Measurements from ENCODE around the gene SYNGR3.

Gene SYNGR3

GRCh38 chr16:2042171-2042985, 52.6 kb downstream of the SYNGR3 start:
- H3K9me3 ChIP-seq (replicated peaks; ENCODE audit: insufficient read depth, low read length): no peaks in the 10 kb centered on the region
- H2AFZ ChIP-seq (ENCODE audit: low read length): no peak overlapping the region
- no peaks in the 10 kb centered on the region for H3F3A ChIP-seq (ENCODE audit: insufficient read depth, low read length)
- H3K27me3 ChIP-seq (replicated peaks; ENCODE audit: insufficient read depth, low read length): no peaks in the 10 kb centered on the region
- no peaks in the 10 kb centered on the region for H3K36me3 ChIP-seq (replicated peaks; ENCODE audit: insufficient read depth, low read length)
- no peaks in the 10 kb centered on the region for H3K9me2 ChIP-seq (replicated peaks; ENCODE audit: insufficient read depth, low read length)
- 0 out of 2 replicates have a peak, but pooled peaks cover 5% of the 10 kb centered on the region for H3K79me2 ChIP-seq (ENCODE audit: low read length)
- no peaks in the 10 kb centered on the region for H4K20me1 ChIP-seq (ENCODE audit: insufficient read depth, low read length)
- H3K4me3 ChIP-seq (ENCODE audit: low read length): no peak overlapping the region
- DNase-seq: no peak
- no peak for TF ChIP-seq CTCF (IDR thresholded peaks at IDR 0.05; ENCODE audit: low read length)
- TF ChIP-seq EZH2phosphoT487 (IDR thresholded peaks at IDR 0.05; ENCODE audit: low read length): no peak
- TF ChIP-seq EZH2 (optimal IDR thresholded peaks at IDR 0.05; ENCODE audit: low read depth, low read length): no peak
- no peak overlapping the region for H3K4me2 ChIP-seq (ENCODE audit: low read depth, low read length)
- no peak overlapping the region for H3K9ac ChIP-seq (ENCODE audit: low read length)
- H3K4me1 ChIP-seq (ENCODE audit: low read length): no peaks in the 10 kb centered on the region
- no peak overlapping the region for H3K27ac ChIP-seq (ENCODE audit: low read length)

GRCh38 chr16:2042986-2043666, 53.4 kb downstream of the SYNGR3 start:
- no peak overlapping the region for H3K9ac ChIP-seq (ENCODE audit: low read length)
- H3F3A ChIP-seq (ENCODE audit: insufficient read depth, low read length): no peaks in the 10 kb centered on the region
- H3K9me3 ChIP-seq (replicated peaks; ENCODE audit: insufficient read depth, low read length): no peaks in the 10 kb centered on the region
- no peak overlapping the region for H3K4me2 ChIP-seq (ENCODE audit: low read depth, low read length)
- TF ChIP-seq CTCF (IDR thresholded peaks at IDR 0.05; ENCODE audit: low read length) (no peak), EZH2phosphoT487 (IDR thresholded peaks at IDR 0.05; ENCODE audit: low read length) (no peak), EZH2 (optimal IDR thresholded peaks at IDR 0.05; ENCODE audit: low read depth, low read length) (no peak)
- H3K4me3 ChIP-seq (ENCODE audit: low read length): no peak overlapping the region
- H3K9me2 ChIP-seq (replicated peaks; ENCODE audit: insufficient read depth, low read length): no peaks in the 10 kb centered on the region
- no peaks in the 10 kb centered on the region for H4K20me1 ChIP-seq (ENCODE audit: insufficient read depth, low read length)
- peaks cover 8% of the 10 kb centered on the region for H3K79me2 ChIP-seq (ENCODE audit: low read length)
- H2AFZ ChIP-seq (ENCODE audit: low read length): no peak overlapping the region
- no peaks in the 10 kb centered on the region for H3K27me3 ChIP-seq (replicated peaks; ENCODE audit: insufficient read depth, low read length)
- H3K4me1 ChIP-seq (ENCODE audit: low read length): no peaks in the 10 kb centered on the region
- H3K27ac ChIP-seq (ENCODE audit: low read length): no peak overlapping the region
- H3K36me3 ChIP-seq (replicated peaks; ENCODE audit: insufficient read depth, low read length): no peaks in the 10 kb centered on the region
- no peak for DNase-seq

Measured in MM.1S (cell line).